Kidney tubule cell (primary cell): ENCODE results near the gene CALHM2.
"Not testable (repeated sequence)": the region's sequence is repeated elsewhere in the genome, so short reads cannot be mapped to it uniquely, and the experiment has no call there.

Experiments used
- DNase-seq: peaks from one replicate; pipeline ENCODE4 v3.0.0-alpha.2; 2018; ENCODE audit warnings: low spot score

CALHM2 gene, protein sequence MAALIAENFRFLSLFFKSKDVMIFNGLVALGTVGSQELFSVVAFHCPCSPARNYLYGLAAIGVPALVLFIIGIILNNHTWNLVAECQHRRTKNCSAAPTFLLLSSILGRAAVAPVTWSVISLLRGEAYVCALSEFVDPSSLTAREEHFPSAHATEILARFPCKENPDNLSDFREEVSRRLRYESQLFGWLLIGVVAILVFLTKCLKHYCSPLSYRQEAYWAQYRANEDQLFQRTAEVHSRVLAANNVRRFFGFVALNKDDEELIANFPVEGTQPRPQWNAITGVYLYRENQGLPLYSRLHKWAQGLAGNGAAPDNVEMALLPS

DNA sequence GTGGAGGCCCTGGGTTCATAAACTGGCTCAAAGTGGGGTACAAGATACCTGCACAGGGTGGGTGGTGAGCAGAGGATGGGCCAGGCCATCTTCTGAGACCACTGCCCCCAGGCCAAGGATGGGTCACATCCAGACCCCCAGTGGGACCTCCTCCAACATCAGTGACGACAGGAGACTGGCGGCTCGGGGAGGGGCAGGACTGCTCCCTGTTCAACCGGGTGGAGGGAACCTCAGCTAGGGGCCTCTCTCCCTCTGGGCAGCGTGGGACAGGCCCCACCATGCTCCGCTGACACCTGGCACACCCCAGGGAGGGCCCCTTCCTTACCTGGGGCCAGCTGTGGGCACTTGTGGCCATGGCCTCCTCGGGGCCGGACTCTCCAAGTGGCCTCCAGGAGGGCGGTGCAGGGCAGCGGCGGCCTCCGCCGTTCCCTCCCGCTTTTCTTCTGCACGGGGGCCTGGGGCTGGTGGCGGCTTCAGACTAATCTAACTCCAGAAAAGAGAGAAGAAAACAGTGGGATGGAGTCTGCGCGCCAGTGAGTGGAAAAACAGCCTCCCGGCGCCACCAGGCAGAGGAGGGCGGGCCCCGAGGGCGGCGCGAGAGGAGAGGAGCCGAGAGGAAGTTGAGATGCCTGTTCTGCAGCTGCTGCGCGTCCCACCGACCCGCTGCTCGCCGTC is at the start of gene CALHM2:
Gene CALHM2, minus strand, starts transcription at position 540 of the 675 bp plus-strand sequence. CDS start 2,429 bp downstream, outside the sequence.
- DNase-seq: peak; percentile 17

DNA sequence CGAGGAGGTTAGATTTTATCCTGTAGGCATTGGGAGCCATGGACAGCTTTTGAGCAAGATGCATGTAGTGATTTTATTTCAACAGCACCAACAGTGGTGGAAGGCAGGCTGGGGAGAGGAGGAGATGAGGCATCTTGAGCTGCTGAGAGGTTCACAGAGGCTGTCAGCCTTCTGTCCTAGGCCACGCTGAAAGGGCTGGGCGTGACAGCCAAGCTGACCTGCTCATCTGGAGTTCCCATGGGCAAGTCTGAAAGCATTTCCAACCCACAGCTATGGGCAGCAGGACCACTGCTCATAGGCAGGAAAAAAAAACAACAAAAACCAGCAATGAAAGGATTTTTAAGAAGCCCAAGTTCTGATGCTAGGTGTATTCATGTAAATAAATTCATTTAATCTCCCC is 49.0 kb upstream of the CALHM2 start:
- DNase-seq: no peak

DNA sequence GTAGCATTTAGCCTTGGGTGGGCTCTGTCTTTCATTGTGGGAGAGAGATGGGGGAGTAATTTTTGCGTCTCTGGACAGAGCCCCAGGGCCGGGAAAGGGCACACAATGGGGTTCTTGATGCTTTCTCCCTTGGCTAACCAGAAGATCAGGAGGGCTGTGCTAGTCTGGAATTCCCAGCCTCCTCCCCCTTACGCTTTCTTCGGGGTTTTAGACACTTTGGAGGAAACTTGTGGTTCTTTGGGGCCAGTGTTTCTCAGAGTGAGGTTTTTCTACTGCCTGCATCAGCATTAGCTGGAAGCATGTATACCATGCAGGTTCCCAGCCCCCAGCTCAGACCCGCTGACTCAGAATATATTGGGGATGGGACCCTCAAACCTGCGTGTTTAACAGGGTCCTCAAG is 48.3 kb upstream of the CALHM2 start:
- DNase-seq: no peak

DNA sequence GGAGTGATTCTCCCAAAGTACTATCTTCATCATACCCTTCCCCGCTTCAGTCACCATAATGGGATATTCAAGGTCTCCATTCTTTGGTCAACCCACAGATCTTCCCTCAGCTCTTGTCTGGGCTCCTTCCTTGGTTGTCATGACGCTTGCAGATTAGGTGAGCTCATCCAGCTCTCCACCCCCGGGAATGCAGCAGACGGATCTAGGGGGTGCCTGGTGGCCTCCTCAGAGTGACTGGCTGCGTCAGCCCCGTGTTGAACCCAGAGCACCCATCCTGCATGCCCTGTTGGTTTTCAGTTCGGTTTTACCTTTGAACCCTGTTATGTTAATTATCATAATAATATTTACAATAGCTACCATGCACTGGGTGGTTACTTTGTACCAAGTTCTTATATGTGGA is 47.7 kb upstream of the CALHM2 start:
- DNase-seq: peak; percentile 41

DNA sequence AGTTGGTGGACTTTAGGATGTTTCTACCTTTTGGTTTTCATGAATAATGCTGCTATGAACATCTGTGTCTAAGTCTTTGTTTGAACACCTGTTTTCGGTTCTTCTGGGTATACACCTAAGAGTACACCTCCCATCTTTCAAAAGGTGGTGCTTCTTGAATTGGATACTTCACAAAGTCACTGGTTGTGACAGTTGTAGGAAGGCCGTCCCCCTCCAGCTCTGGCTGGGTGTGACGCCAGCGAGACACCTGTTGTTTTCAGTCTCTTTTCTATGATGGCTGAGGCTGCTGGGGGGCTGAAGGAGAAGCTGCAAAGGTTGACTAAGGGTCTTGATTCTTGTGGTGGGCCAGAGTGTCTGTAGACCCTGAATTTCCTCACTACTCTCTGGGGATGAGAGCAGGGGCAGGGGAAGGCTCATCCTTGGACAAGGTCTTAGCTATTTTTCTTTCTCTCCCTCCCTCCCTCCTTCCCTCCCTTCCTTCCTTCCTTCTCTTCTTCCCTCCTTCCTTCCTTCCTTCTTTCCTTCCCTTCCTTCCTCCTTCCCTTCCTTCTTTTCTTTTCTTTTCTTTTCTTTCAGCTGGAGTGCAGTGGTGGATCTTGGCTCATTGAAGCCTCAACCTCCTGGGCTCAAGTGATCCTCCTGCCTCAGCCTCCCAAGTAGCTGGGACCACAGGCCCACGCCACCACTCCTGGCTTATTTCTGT is 46.9 kb upstream of the CALHM2 start:
- DNase-seq: no peak

DNA sequence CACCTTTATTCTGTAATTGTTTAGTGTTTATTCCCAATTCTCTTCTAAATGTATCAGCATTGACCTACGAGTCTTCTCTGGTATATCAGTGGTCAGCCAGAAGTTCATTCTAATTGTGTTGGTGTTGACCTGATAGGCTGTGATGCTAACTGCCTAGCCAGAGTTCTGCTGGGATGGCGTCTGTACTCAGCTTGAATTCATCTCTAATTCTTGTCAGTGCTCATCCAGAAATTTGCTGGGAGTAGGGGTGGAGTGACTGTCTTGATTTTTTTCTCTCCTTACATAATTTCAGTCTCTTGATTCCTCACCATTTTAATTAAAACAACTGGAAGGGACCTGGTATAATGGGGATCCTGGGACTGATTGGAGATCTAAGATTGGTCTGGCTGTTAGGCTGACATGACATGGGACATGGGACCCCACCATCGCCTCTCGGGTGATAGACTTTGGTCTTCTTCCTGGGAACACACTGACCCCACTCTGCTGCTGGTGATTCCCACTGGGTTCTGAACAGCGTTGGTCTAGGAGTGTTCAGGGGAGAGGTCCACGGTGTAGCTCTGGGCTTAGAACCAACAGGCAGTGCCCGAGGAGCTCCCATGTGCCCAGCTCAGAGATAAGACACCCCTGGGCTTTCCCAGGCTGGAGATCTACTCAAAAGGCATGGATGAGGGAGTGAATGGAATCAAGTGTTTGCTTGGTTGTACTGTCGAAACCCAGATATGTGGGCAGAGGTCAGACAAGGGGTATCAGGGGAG is 45.2 kb upstream of the CALHM2 start:
- no peak for DNase-seq

DNA sequence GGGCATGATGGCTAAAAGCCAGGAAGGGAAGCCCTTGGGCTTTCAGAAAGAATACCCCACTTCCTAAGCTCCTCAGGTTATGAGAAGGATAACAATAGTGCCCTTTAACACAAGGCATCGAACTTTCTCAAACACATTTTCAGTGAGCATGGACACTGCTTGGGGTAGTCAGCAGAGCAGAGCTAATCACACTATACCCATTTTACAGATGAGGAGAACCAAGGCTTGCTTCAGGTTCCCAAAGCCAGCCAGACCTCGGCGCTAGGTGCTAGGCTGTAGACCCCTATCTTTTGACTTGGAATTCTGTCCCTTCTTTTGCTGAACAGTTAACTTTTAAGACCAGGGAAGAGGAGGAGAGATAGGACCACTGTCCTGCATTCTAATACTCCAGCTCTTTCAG is 43.2 kb upstream of the CALHM2 start:
- no peak for DNase-seq

DNA sequence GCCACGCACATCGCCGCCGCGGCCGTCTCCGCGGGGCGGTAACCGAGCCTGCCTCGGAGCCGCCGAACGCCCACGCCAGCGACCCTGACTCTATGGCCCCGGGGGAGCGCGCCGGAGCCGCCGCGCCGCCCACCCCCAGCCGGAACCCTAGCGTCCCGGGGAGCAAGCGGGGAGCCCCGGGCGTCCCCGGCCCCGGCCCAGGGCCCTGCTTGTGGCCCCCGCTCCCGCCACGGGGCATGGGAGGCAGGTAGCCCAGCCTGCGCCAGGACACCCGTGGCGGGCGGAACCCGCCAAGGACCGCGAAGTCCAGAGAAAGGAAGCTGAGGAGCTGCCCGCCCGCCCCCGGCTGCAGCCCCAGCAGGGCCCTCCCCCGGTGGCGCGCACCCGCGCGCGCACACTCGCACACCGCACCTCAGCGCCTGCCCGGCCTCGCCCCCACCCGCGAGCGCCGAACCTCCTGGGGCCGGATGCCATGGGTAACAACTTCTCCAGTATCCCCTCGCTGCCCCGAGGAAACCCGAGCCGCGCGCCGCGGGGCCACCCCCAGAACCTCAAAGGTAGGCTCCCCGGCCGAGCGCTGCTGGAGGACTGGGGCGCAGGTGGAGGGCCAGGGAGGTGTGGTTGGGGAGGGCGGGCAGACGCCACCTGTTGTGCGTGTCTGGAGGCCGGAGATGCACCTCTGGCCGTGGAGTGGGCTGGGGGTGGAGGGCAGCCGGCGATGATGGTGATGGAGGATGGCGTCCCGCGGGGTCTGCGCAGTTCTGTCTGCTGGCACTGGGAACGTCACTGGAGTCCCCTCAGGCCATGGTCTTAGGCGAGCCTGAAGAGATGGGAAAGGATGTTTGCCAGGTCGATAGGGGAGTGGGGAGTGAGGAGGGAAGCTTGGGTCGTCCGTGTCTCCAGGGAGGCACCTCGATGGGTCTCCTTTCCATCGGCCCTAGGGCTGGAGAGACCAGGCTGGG is 42.0 kb upstream of the CALHM2 start:
- DNase-seq: no peak

DNA sequence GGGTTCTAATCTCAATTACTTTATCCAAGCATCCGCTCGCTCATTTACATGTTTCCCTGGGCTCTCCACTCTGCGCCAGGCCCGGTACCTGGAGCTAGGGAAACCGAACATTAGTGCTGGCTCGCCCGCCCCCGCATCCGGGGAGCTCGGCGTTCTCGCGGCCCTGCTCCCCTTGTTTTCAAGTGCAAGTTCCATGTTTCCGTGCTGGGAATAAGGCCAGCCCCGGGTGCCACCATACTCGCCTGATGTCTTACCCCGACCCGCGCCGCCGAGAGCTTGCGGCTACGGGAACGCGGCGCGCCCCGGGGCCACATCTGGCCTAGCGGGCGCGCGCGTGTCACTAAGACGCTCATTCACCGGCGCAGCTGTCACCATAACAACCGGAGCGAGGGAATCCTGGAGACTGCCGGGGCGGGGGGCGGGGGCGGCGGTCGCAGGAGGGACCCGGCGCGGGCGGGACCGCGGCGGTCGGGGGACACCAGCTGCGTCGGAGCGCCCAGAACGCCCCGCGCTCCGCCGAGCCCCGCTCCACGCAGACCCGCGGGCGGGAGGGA is 41.3 kb upstream of the CALHM2 start, which contains the start of gene NEURL1:
Gene NEURL1, plus strand, starts transcription at position 344 of the 554 bp plus-strand sequence. CDS start 683 bp downstream, outside the sequence.
- no peak for DNase-seq

DNA sequence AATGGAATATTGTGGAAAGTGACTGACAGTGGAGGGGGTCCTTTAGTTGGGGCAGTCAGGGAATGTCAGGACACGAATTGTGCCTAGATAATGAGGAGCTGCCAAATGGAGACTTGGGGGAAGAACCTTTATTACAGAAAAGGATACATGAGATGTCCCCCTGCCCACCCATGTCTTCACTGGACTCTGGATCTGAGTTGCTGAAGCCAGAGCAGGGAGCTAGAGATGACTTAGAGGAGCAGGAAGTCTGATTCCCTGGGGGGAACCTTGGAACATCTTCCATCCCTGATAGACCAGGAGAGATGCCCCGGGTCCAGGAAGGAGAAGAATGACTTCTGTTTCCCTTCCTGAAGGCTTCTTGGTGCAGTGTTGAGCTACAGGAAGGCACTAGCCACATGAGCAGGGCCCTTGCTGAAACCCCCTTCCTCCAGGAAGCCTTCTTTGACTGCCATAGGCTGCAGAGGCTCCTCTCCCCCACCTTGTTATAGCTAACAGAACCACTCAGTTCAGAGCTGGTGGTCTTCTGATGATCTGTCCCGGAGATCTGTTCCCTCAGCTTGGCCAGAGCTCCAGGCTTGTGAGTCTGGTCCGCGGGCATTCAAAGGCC is 40.6 kb upstream of the CALHM2 start:
- DNase-seq: no peak

DNA sequence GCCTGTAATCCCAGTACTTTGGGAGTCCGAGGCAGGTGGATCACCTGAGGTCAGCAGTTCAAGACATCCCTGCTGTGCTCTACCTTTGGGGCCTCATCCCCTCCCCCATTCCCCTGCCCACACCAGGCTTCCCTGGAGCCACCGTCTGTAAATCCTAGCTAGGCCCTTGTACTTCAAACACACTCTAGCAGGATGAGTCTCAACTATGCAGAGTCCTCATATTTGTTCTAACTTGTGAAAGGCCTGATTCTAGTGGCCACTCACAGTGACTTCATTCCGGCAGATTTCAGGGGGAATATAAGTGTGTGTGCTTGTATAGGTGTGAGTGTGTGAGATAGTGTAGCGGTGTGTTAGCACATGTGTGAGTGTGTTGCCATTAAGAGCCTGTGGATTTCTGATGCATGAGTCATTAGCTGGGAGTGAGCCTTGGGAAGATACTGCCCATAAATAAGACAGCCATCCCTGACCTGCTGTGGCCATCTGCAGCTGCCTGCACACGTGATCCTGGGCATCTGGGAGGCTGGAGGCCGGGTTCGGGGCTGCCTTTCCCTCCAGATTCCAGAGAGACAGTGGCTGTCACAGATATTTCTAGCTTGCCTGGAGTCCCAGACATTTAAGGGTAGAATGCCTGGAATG is 39.7 kb upstream of the CALHM2 start:
- DNase-seq: peak; percentile 92

DNA sequence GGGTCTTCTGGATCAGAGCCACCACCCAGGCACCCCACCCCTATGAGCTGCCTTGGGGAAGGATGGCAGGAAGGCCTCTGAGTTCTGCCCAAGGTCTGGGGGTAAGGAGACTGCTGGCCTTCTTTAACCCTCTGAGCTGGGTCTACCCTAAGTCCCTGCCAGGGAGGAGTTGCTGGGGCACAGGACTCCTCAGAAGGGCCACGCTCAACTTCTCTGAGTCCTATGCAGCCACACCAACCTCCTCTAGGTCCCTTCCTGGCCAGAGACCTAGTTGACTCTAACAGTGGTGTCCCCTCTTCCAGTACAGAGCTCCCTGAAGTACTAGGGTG is 38.8 kb upstream of the CALHM2 start:
- no peak for DNase-seq

DNA sequence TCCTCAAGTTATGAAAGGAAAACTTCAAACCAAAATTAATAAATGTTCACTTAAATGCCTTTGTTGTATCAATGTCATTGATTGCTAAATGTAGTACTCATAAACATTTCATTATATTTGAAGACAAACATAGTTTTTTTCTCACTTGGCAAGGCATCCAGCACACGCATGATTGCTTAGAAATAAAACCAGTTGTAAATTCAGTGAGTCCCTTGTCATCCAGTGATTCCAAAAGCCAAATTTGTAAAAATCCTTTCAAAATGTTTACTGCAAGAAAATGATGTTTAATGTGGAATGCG is 35.2 kb upstream of the CALHM2 start:
- DNase-seq: no peak

DNA sequence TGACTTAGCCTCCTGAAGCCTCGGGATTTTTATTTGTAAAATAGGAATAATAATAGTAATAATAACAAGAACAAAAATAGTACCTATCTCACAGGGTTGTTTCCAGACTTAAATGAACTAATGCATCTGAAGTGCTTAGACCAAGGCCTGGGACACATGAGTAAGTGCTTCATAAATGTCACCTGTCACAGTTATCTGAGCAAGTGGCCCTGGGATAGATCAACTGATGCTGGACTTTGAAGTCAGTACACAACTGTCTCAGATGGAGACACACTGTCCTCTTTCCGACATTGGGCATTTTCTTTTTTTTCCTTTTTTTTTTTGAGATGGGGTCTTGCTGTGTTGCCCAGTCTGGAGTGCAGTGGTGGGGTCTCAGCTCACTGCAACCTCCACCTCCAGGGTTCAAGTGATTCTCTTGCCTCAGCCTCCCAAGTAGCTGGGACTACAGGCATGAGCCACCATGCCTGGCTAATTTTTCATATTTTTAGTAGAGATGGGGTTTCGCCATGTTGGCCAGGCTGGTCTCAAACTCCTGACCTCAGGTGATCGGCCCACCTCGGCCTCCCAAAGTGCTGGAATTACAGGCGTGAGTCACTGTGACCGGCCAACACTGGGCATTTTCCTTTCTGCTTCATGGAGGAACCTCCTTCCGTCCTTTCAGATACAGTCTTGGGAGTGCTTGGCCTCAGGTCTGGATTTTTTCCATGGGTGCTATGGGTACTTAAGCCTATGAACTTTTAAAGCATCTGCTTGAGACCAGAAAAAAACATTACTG is 34.7 kb upstream of the CALHM2 start:
- not testable (repeated sequence) for DNase-seq

DNA sequence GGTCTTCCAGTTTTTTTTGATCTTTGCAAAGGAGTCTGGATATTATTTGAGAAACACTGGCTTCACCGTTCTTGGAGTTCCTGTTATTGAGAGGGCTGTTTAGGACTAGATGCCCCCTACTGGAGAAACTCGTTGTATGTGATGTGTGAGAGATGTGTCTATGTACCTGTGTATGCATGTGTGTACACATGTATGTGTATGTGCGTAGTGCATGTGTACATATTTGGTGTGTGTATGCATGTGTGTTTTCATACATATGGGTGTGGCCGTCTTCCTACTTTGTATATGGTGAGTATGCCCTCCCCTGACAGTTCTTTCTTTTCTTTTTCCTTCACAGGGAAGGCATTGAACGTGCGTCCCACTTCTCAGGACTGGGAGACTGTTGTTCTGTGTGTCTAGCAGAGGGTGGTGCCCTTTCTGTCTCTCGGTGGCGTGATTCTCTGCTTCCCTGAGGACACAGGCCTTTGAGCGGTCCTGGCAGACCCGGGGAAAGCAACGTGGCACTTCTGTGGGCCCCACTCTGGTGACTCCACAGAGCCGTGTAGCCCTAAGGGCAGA is 29.9 kb upstream of the CALHM2 start:
- peak; percentile 61 for DNase-seq

DNA sequence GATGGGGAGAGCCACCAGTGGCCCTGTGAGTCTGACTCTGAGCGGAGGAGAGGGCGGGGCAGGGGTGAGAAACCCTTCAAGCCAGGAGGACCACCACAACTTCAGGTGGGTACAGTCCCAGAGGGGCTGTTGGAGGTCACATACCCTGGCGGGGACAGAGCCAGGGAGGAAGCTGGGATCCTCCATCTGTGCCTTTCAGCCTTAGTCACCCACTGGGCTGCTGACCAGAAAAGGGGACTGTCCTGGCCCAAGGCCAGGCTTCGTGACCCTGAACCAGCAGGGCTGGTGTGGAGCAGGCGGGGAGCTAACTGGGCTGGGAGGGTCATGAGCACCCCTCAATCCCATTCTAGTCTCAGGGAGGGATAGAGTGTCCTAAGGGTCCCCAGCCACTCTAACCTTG is 28.4 kb upstream of the CALHM2 start:
- no peak for DNase-seq

DNA sequence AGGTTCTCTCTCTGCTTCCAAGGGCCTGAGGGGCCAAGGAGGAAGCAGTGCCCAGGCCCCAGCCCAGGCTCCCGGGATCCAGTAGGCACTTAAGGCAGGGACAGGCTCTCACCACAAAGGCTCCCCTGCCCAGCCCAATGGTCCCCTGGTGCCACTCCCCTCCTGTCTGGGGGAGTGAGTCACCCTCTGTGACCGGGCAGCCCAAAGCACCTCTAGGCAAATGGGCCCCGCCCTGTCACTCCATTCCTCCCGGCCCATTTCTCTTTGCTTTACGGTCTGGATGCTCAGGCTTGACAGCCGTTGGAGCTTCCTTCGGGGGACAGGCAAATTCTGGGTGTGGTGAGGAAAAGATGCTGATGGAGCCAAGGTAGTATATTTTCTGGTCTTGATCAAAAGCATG is 27.0 kb upstream of the CALHM2 start, which contains the start of gene CALHM3:
Gene CALHM3, minus strand, starts transcription at position 106 of the 400 bp plus-strand sequence. CDS start 208 bp downstream, outside the sequence.
- peak; percentile 47 for DNase-seq

DNA sequence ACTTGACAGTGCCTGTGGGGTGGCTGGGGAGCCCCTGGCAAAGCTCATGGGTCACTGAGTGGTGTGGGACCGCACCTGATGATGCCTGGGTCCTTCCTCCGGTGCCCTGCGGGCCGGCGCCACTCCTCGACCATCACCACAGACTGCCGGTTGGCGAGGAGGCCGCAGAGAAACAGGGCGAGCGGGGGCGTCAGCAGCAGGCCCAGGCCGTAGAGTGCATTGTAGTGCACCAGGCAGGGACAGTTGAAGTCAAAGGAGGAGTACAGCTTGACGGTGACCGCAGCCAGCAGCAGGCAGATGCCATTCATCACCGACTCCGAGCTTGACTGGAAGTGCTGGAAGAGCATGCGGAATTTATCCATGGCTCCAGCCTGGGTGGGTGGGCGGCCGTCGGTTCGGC is 26.5 kb upstream of the CALHM2 start:
- DNase-seq: no peak
